Glutamatergic neuron (in vitro differentiated cells): ENCODE data around the gene LDLR. TPM values are rescaled to one million over a fixed set of nuclear protein-coding genes. Genes with fewer than 3 reads are reported as not detected.
"Not testable (repeated sequence)": the region's sequence is repeated elsewhere in the genome, so short reads cannot be mapped to it uniquely, and the experiment has no call there.

ENCODE experiments used
- DNase-seq: peaks from one replicate; pipeline ENCODE4 v3.0.0; 2022
- H3K27ac Mint-ChIP-seq: one replicate; pipeline ENCODE4 v1.8.0; 2020; ENCODE audit warnings: mild to moderate bottlenecking, mixed read lengths, inconsistent platforms; ENCODE audit not compliant: unreplicated experiment
- H3K27me3 Mint-ChIP-seq: one replicate; pipeline ENCODE4 v1.8.0; 2020; ENCODE audit warnings: mild to moderate bottlenecking, moderate library complexity, mixed read lengths, inconsistent platforms; ENCODE audit not compliant: unreplicated experiment
- H3K36me3 Mint-ChIP-seq: one replicate; pipeline ENCODE4 v1.8.0; 2020; ENCODE audit warnings: mild to moderate bottlenecking, mixed read lengths, inconsistent platforms; ENCODE audit not compliant: unreplicated experiment
- H3K4me1 Mint-ChIP-seq: one replicate; pipeline ENCODE4 v1.8.0; 2020; ENCODE audit warnings: mild to moderate bottlenecking, low read depth, mixed read lengths, inconsistent platforms; ENCODE audit not compliant: unreplicated experiment
- H3K4me3 Mint-ChIP-seq: one replicate; pipeline ENCODE4 v1.8.0; 2020; ENCODE audit warnings: mild to moderate bottlenecking, mixed read lengths, inconsistent platforms; ENCODE audit not compliant: unreplicated experiment
- H3K9me3 Mint-ChIP-seq: one replicate; pipeline ENCODE4 v1.8.0; 2020; ENCODE audit warnings: mild to moderate bottlenecking, moderate library complexity, mixed read lengths, inconsistent platforms; ENCODE audit not compliant: unreplicated experiment
- total RNA-seq: library from RNA; stranded (reverse); fragmentation: NEBNext Ultra II Directional; extraction: Animal tissue kit (Norgen Biotek cat#: 25700); gene quantifications from one replicate; pipeline ENCODE4 v1.2.1, GENCODE V29; 2021; ENCODE audit not compliant: unreplicated experiment
- TF ChIP-seq, protein P1 (sequence below): fragments of 200-600 bp; sonication (generic); IDR thresholded peaks from one replicate; pipeline ENCODE4 v1.5.0; 2021; ENCODE audit not compliant: partially characterized antibody, unreplicated experiment

Gene LDLR
- total RNA-seq, 1 donor from 2014 or later = 147 TPM

DNA sequence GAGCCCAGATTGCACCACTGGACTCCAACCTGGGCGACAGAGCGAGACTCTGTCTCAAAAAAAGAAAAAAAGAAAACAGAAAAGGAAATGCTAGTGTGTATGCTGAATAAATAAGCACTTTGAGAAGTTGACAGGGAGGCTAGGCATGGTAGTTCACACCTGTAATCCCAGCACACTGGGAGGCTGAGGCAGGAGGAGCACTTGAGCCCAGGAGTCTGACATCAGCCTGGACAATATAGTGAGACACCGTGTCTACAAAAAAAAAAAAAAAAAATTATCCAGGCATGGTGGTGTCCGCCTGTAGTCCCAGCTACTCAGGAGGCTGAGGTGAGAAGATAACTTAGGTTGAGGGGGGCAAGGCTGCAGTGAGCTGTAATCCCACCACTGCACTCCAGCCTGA, 19.1 kb upstream of the LDLR start:
- peaks cover 12% of the 10 kb centered on the region for H3K9me3 Mint-ChIP-seq
- H3K27ac Mint-ChIP-seq = no peak overlapping the region
- peaks cover 18% of the 10 kb centered on the region for H3K27me3 Mint-ChIP-seq
- H3K4me3 Mint-ChIP-seq = no peak overlapping the region
- H3K36me3 Mint-ChIP-seq = no peaks in the 10 kb centered on the region
- TF ChIP-seq, protein P1, sequence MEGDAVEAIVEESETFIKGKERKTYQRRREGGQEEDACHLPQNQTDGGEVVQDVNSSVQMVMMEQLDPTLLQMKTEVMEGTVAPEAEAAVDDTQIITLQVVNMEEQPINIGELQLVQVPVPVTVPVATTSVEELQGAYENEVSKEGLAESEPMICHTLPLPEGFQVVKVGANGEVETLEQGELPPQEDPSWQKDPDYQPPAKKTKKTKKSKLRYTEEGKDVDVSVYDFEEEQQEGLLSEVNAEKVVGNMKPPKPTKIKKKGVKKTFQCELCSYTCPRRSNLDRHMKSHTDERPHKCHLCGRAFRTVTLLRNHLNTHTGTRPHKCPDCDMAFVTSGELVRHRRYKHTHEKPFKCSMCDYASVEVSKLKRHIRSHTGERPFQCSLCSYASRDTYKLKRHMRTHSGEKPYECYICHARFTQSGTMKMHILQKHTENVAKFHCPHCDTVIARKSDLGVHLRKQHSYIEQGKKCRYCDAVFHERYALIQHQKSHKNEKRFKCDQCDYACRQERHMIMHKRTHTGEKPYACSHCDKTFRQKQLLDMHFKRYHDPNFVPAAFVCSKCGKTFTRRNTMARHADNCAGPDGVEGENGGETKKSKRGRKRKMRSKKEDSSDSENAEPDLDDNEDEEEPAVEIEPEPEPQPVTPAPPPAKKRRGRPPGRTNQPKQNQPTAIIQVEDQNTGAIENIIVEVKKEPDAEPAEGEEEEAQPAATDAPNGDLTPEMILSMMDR = no peak
- peaks cover 2% of the 10 kb centered on the region for H3K4me1 Mint-ChIP-seq
- DNase-seq = no peak

DNA sequence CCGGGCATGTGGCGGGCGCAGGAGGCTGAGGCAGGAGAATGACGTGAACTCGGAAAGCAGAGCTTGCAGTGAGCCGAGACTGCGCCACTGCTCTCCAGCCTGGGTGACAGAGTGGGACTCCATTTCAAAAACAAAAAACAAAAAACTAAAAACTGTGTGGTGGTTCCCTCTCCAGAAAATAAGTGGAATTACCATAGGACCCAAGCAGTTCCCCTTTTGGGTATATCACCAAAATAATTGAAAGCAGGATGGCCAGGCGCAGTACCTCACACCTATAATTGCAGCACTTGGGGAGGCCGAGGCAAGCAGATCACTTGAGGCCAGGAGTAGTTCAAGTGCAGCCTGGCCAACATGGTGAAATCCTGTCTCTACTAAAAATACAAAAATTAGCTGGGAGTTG, 15.7 kb upstream of the LDLR start:
- Mint-ChIP-seq H3K4me1 (no peaks in the 10 kb centered on the region), H3K36me3 (no peaks in the 10 kb centered on the region), H3K9me3 (peaks cover 11% of the 10 kb centered on the region), H3K27me3 (peaks cover 15% of the 10 kb centered on the region), H3K27ac (no peak overlapping the region), H3K4me3 (no peak overlapping the region)
- no peak for DNase-seq
- TF ChIP-seq, protein P1 = no peak

GRCh38 chr19:11076792-11077191, 12.5 kb upstream of the LDLR start:
- H3K4me1 Mint-ChIP-seq, H3K27ac Mint-ChIP-seq, H3K9me3 Mint-ChIP-seq, H3K36me3 Mint-ChIP-seq, DNase-seq, H3K4me3 Mint-ChIP-seq: not testable (repeated sequence)
- peaks cover 11% of the 10 kb centered on the region for H3K27me3 Mint-ChIP-seq

GRCh38 chr19:11078893-11079292, 10.4 kb upstream of the LDLR start:
- no peak overlapping the region for H3K4me3 Mint-ChIP-seq

DNA sequence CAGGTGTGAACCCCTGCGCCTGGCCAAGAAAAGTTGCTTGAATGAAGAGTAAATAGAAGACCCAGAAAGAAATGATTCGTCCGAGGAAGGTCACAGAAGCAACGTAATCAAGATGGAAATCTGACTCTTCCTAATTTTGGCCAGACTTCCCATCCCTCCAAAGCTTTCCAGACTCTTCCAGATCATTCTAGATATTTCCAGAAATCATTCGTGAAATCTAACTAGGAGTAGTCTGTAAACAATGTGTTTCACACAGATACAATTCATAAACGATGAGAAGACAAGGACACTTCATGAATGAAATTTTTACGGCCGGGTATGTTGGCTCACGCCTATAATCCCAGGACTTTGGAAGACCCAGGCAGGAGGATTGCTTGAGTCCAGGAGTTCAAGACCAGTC, 9.3 kb upstream of the LDLR start:
- H3K9me3 Mint-ChIP-seq = peaks cover 5% of the 10 kb centered on the region
- no peak overlapping the region for H3K4me3 Mint-ChIP-seq
- no peak overlapping the region for H3K27ac Mint-ChIP-seq
- peaks cover 6% of the 10 kb centered on the region for H3K27me3 Mint-ChIP-seq
- H3K4me1 Mint-ChIP-seq = no peaks in the 10 kb centered on the region
- TF ChIP-seq, protein P1 = no peak
- no peak for DNase-seq
- peaks cover 6% of the 10 kb centered on the region for H3K36me3 Mint-ChIP-seq

More at GRCh38 chr19:11078893-11079292, 10.4 kb upstream of the LDLR start:
- Mint-ChIP-seq H3K9me3 (peaks cover 9% of the 10 kb centered on the region), H3K36me3 (peaks cover 6% of the 10 kb centered on the region), H3K4me1 (no peaks in the 10 kb centered on the region), H3K27ac (no peak overlapping the region), H3K27me3 (peaks cover 11% of the 10 kb centered on the region)
- DNase-seq = no peak
- TF ChIP-seq, protein P1 = no peak
